Activated CD4-positive, alpha-beta memory T cell treated with anti-CD3 and anti-CD28 coated beads, Interleukin-2, amount 10 ng/mL, durations not matched to agents 7 days and 5 days (primary cell): ENCODE results near the gene UBE2G1. TPM values are rescaled to one million over a fixed set of nuclear protein-coding genes. Genes with fewer than 3 reads are reported as not detected.

Experiments
- CTCF ChIA-PET: fragments of 350-600 bp; sonication (Branson Sonifier 250); formaldehyde crosslinking; loops from one replicate; lab custom pipeline; 2021; ENCODE audit warnings: antibody characterized with exemption, inconsistent platforms; lab: Charles Lee
- POLR2A ChIA-PET: fragments of 350-600 bp; sonication (Branson Sonifier 250); formaldehyde crosslinking; loops from one replicate; lab custom pipeline; 2021; ENCODE audit warnings: antibody characterized with exemption; lab: Charles Lee
- DNase-seq: peaks from one replicate; pipeline ENCODE4 v3.0.0-alpha.2; 2020
- H3K27ac Mint-ChIP-seq: one replicate; pipeline ENCODE4 v1.8.0; 2021; ENCODE audit warnings: mild to moderate bottlenecking, mixed read lengths
- H3K27me3 Mint-ChIP-seq: one replicate; pipeline ENCODE4 v1.8.0; 2021; ENCODE audit warnings: mixed read lengths
- H3K36me3 Mint-ChIP-seq: one replicate; pipeline ENCODE4 v1.8.0; 2021; ENCODE audit warnings: low read depth, mixed read lengths
- H3K4me1 Mint-ChIP-seq: one replicate; pipeline ENCODE4 v1.8.0; 2021; ENCODE audit warnings: mixed read lengths
- H3K4me3 Mint-ChIP-seq: one replicate; pipeline ENCODE4 v1.8.0; 2021; ENCODE audit warnings: mild to moderate bottlenecking, mixed read lengths
- H3K9me3 Mint-ChIP-seq: one replicate; pipeline ENCODE4 v1.8.0; 2021; ENCODE audit warnings: mixed read lengths
- total RNA-seq, 2 experiments: library from RNA; stranded (reverse); gene quantifications; one replicate each; pipeline ENCODE4 v1.2.3, GENCODE V29; 2021

Gene UBE2G1
- total RNA-seq, 2 experiments from 2014 or later, result 65.3 to 66.4 TPM

- no peaks in the 10 kb centered on the region for H3K36me3 Mint-ChIP-seq
- CTCF ChIA-PET, result interaction anchor here (0.8 kb wide), 1 partner anchor 81 kb away, joined by 3 read pairs; no protein-coding TSS in a partner anchor
- H3K9me3 Mint-ChIP-seq, result no peaks in the 10 kb centered on the region
- no peak overlapping the region for H3K4me3 Mint-ChIP-seq
- POLR2A ChIA-PET, result no interaction called here
- H3K27ac Mint-ChIP-seq, result no peak overlapping the region
- no peak for DNase-seq
- H3K4me1 Mint-ChIP-seq, result peaks cover 9% of the 10 kb centered on the region
- H3K27me3 Mint-ChIP-seq, result no peaks in the 10 kb centered on the region
Measured at GRCh38 chr17:4345581-4346252, 20.8 kb downstream of the UBE2G1 start.

GRCh38 chr17:4344926-4345325, 21.5 kb downstream of the UBE2G1 start:
- DNase-seq, result no peak
- H3K27ac Mint-ChIP-seq, result no peak overlapping the region
- no peaks in the 10 kb centered on the region for H3K9me3 Mint-ChIP-seq
- no peak overlapping the region for H3K4me3 Mint-ChIP-seq
- POLR2A ChIA-PET, result no interaction called here
- CTCF ChIA-PET, result interaction anchor here (0.8 kb wide), 2 partner anchors 8 to 80 kb away, joined by 3 read pairs; no protein-coding TSS in a partner anchor
- no peaks in the 10 kb centered on the region for H3K36me3 Mint-ChIP-seq
- no peaks in the 10 kb centered on the region for H3K27me3 Mint-ChIP-seq
- H3K4me1 Mint-ChIP-seq, result peaks cover 11% of the 10 kb centered on the region

- ChIA-PET POLR2A (no interaction called here), CTCF (interaction anchor here (1.3 kb wide), 1 partner anchor 10 kb away, joined by 3 read pairs; no protein-coding TSS in a partner anchor)
- Mint-ChIP-seq H3K4me3 (no peak overlapping the region), H3K36me3 (peaks cover 2% of the 10 kb centered on the region), H3K4me1 (peaks cover 9% of the 10 kb centered on the region), H3K27me3 (no peaks in the 10 kb centered on the region), H3K9me3 (no peaks in the 10 kb centered on the region), H3K27ac (no peak overlapping the region)
- DNase-seq, result no peak
Measured at GRCh38 chr17:4342535-4342934, 23.9 kb downstream of the UBE2G1 start.

GRCh38 chr17:4341616-4341977, 24.9 kb downstream of the UBE2G1 start:
- H3K9me3 Mint-ChIP-seq, result no peaks in the 10 kb centered on the region
- ChIA-PET CTCF (interaction anchor here (0.6 kb wide), 1 partner anchor 66 kb away, joined by 3 read pairs; no protein-coding TSS in a partner anchor), POLR2A (no interaction called here)
- DNase-seq, result no peak
- H3K36me3 Mint-ChIP-seq, result peaks cover 2% of the 10 kb centered on the region
- H3K27me3 Mint-ChIP-seq, result no peaks in the 10 kb centered on the region
- H3K27ac Mint-ChIP-seq, result no peak overlapping the region
- peaks cover 12% of the 10 kb centered on the region for H3K4me1 Mint-ChIP-seq
- H3K4me3 Mint-ChIP-seq, result no peak overlapping the region

GRCh38 chr17:4340914-4341615, 25.4 kb downstream of the UBE2G1 start:
- ChIA-PET POLR2A (no interaction called here), CTCF (no interaction called here)
- DNase-seq, result no peak
- Mint-ChIP-seq H3K4me3 (no peak overlapping the region), H3K27ac (no peak overlapping the region), H3K36me3 (peaks cover 2% of the 10 kb centered on the region), H3K4me1 (peaks cover 12% of the 10 kb centered on the region), H3K27me3 (no peaks in the 10 kb centered on the region), H3K9me3 (no peaks in the 10 kb centered on the region)

GRCh38 chr17:4334776-4335584, 31.5 kb downstream of the UBE2G1 start:
- no peak for DNase-seq
- H3K27me3 Mint-ChIP-seq, result no peaks in the 10 kb centered on the region
- peak overlapping the region; percentile 28 for H3K27ac Mint-ChIP-seq
- no peaks in the 10 kb centered on the region for H3K9me3 Mint-ChIP-seq
- peaks cover 5% of the 10 kb centered on the region for H3K36me3 Mint-ChIP-seq
- peaks cover 36% of the 10 kb centered on the region for H3K4me1 Mint-ChIP-seq
- ChIA-PET CTCF (no interaction called here), POLR2A (no interaction called here)
- H3K4me3 Mint-ChIP-seq, result no peak overlapping the region

- Mint-ChIP-seq H3K4me1 (peaks cover 34% of the 10 kb centered on the region), H3K4me3 (no peak overlapping the region), H3K9me3 (no peaks in the 10 kb centered on the region), H3K27ac (no peak overlapping the region), H3K36me3 (peaks cover 7% of the 10 kb centered on the region), H3K27me3 (no peaks in the 10 kb centered on the region)
- CTCF ChIA-PET, result no interaction called here
- no peak for DNase-seq
- POLR2A ChIA-PET, result no interaction called here
Measured at GRCh38 chr17:4334332-4334731, 32.1 kb downstream of the UBE2G1 start.

GRCh38 chr17:4333041-4333440, 33.4 kb downstream of the UBE2G1 start:
- CTCF ChIA-PET, result interaction anchor here (1.4 kb wide), 1 partner anchor 10 kb away, joined by 3 read pairs; no protein-coding TSS in a partner anchor
- Mint-ChIP-seq H3K27me3 (no peaks in the 10 kb centered on the region), H3K4me3 (no peak overlapping the region), H3K9me3 (no peaks in the 10 kb centered on the region), H3K4me1 (peaks cover 34% of the 10 kb centered on the region), H3K27ac (no peak overlapping the region), H3K36me3 (peaks cover 11% of the 10 kb centered on the region)
- DNase-seq, result no peak
- POLR2A ChIA-PET, result no interaction called here

GRCh38 chr17:4332296-4332970, 34.0 kb downstream of the UBE2G1 start:
- no peak overlapping the region for H3K27ac Mint-ChIP-seq
- ChIA-PET POLR2A (interaction anchor here (1.7 kb wide), 1 partner anchor 34 kb away, joined by 6 read pairs; the partner anchor contains the start of gene UBE2G1), CTCF (interaction anchor here (1.4 kb wide), 1 partner anchor 10 kb away, joined by 3 read pairs; no protein-coding TSS in a partner anchor)
- DNase-seq, result no peak
- H3K4me3 Mint-ChIP-seq, result no peak overlapping the region
- no peaks in the 10 kb centered on the region for H3K27me3 Mint-ChIP-seq
- H3K4me1 Mint-ChIP-seq, result peaks cover 38% of the 10 kb centered on the region
- peaks cover 17% of the 10 kb centered on the region for H3K36me3 Mint-ChIP-seq
- H3K9me3 Mint-ChIP-seq, result peaks cover 5% of the 10 kb centered on the region

- DNase-seq, result no peak
- Mint-ChIP-seq H3K4me1 (peaks cover 37% of the 10 kb centered on the region), H3K9me3 (peaks cover 7% of the 10 kb centered on the region), H3K27ac (no peak overlapping the region), H3K27me3 (no peaks in the 10 kb centered on the region), H3K36me3 (peaks cover 25% of the 10 kb centered on the region), H3K4me3 (no peak overlapping the region)
- POLR2A ChIA-PET, result interaction anchor here (1.7 kb wide), 1 partner anchor 34 kb away, joined by 6 read pairs; the partner anchor contains the start of gene UBE2G1
- CTCF ChIA-PET, result interaction anchor here (1.4 kb wide), 1 partner anchor 11 kb away, joined by 3 read pairs; no protein-coding TSS in a partner anchor
Measured at GRCh38 chr17:4331614-4332013, 34.9 kb downstream of the UBE2G1 start.

GRCh38 chr17:4329838-4330237, 36.6 kb downstream of the UBE2G1 start:
- H3K36me3 Mint-ChIP-seq, result peaks cover 41% of the 10 kb centered on the region
- DNase-seq, result no peak
- ChIA-PET CTCF (interaction anchor here (0.7 kb wide), 1 partner anchor 8 kb away, joined by 3 read pairs; no protein-coding TSS in a partner anchor), POLR2A (no interaction called here)
- no peak overlapping the region for H3K27ac Mint-ChIP-seq
- H3K4me1 Mint-ChIP-seq, result peaks cover 28% of the 10 kb centered on the region
- H3K27me3 Mint-ChIP-seq, result no peaks in the 10 kb centered on the region
- no peak overlapping the region for H3K4me3 Mint-ChIP-seq
- H3K9me3 Mint-ChIP-seq, result peaks cover 21% of the 10 kb centered on the region

GRCh38 chr17:4327606-4328005, 38.9 kb downstream of the UBE2G1 start:
- Mint-ChIP-seq H3K36me3 (peaks cover 41% of the 10 kb centered on the region), H3K9me3 (peaks cover 21% of the 10 kb centered on the region), H3K27ac (no peak overlapping the region), H3K4me1 (peaks cover 10% of the 10 kb centered on the region), H3K27me3 (no peaks in the 10 kb centered on the region), H3K4me3 (no peak overlapping the region)
- ChIA-PET POLR2A (no interaction called here), CTCF (no interaction called here)
- no peak for DNase-seq
